ENCODE data around the gene FRMD4A.

Gene FRMD4A

DNA sequence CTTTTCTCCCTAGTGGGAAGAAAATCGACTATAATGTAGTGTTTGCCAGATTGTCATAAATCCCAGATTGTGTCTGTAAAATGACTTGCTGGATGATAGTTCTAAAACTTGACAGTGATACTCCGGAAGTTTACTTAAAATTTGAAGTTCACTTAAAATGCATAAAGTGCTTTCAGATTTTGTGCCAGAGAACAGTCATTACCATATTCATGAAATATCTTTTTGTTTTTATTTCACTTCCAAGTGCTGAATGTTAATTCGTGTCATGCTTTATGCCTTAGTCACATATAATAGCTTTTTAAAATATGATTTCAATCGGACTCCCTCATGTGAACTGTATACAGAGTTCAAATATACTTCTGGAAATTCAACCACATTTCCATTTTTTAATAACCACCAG, 713.6 kb downstream of the FRMD4A start:
- no peaks in the 10 kb centered on the region for H4K20me1 ChIP-seq (ENCODE audit: control insufficient read depth, insufficient read depth, low read depth, low read length)
- no peaks in the 10 kb centered on the region for H3K4me1 ChIP-seq (ENCODE audit: control insufficient read depth, low read length)
- peaks cover 17% of the 10 kb centered on the region for H3K36me3 ChIP-seq (ENCODE audit: control insufficient read depth, low read length)
- H3K27ac ChIP-seq (ENCODE audit: low read depth, low read length) = no peak overlapping the region
- no peaks in the 10 kb centered on the region for H3K79me2 ChIP-seq (ENCODE audit: control insufficient read depth, low read length)
- TF ChIP-seq, protein P1, sequence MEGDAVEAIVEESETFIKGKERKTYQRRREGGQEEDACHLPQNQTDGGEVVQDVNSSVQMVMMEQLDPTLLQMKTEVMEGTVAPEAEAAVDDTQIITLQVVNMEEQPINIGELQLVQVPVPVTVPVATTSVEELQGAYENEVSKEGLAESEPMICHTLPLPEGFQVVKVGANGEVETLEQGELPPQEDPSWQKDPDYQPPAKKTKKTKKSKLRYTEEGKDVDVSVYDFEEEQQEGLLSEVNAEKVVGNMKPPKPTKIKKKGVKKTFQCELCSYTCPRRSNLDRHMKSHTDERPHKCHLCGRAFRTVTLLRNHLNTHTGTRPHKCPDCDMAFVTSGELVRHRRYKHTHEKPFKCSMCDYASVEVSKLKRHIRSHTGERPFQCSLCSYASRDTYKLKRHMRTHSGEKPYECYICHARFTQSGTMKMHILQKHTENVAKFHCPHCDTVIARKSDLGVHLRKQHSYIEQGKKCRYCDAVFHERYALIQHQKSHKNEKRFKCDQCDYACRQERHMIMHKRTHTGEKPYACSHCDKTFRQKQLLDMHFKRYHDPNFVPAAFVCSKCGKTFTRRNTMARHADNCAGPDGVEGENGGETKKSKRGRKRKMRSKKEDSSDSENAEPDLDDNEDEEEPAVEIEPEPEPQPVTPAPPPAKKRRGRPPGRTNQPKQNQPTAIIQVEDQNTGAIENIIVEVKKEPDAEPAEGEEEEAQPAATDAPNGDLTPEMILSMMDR (IDR thresholded peaks at IDR 0.05; ENCODE audit: low read depth, low read length, poor library complexity, severe bottlenecking) = no peak
- TF ChIP-seq EZH2phosphoT487 (IDR thresholded peaks at IDR 0.05; ENCODE audit: borderline replicate concordance, low read length) = no peak
- H3K4me3 ChIP-seq (ENCODE audit: low read length) = no peak overlapping the region
- no peaks in the 10 kb centered on the region for H3K9me3 ChIP-seq (ENCODE audit: control insufficient read depth, insufficient read depth, low read length)
- no peaks in the 10 kb centered on the region for H3K9me2 ChIP-seq (replicated peaks; ENCODE audit: control insufficient read depth, low read length)
- H3K27me3 ChIP-seq (ENCODE audit: control insufficient read depth, low read length) = no peaks in the 10 kb centered on the region
- no peak overlapping the region for H3K4me2 ChIP-seq (ENCODE audit: low read length)
- no peaks in the 10 kb centered on the region for H3F3A ChIP-seq (ENCODE audit: control insufficient read depth, insufficient read depth)

- Histone ChIP-seq H3F3A (ENCODE audit: control insufficient read depth, insufficient read depth) (no peaks in the 10 kb centered on the region), H3K79me2 (ENCODE audit: control insufficient read depth, low read length) (no peaks in the 10 kb centered on the region), H4K20me1 (ENCODE audit: control insufficient read depth, insufficient read depth, low read depth, low read length) (no peaks in the 10 kb centered on the region), H3K4me2 (ENCODE audit: low read length) (no peak overlapping the region), H3K4me3 (ENCODE audit: low read length) (no peak overlapping the region), H3K9me3 (ENCODE audit: control insufficient read depth, insufficient read depth, low read length) (no peaks in the 10 kb centered on the region), H3K27me3 (ENCODE audit: control insufficient read depth, low read length) (no peaks in the 10 kb centered on the region), H3K36me3 (ENCODE audit: control insufficient read depth, low read length) (peaks cover 23% of the 10 kb centered on the region), H3K4me1 (ENCODE audit: control insufficient read depth, low read length) (no peaks in the 10 kb centered on the region), H3K27ac (ENCODE audit: low read depth, low read length) (no peak overlapping the region), H3K9me2 (replicated peaks; ENCODE audit: control insufficient read depth, low read length) (no peaks in the 10 kb centered on the region)
- TF ChIP-seq, protein P1 (IDR thresholded peaks at IDR 0.05; ENCODE audit: low read depth, low read length, poor library complexity, severe bottlenecking) = no peak
- no peak for TF ChIP-seq EZH2phosphoT487 (IDR thresholded peaks at IDR 0.05; ENCODE audit: borderline replicate concordance, low read length)
These were observed 714.9 kb downstream of the FRMD4A start for GRCh38 chr10:13615650-13616300.

DNA sequence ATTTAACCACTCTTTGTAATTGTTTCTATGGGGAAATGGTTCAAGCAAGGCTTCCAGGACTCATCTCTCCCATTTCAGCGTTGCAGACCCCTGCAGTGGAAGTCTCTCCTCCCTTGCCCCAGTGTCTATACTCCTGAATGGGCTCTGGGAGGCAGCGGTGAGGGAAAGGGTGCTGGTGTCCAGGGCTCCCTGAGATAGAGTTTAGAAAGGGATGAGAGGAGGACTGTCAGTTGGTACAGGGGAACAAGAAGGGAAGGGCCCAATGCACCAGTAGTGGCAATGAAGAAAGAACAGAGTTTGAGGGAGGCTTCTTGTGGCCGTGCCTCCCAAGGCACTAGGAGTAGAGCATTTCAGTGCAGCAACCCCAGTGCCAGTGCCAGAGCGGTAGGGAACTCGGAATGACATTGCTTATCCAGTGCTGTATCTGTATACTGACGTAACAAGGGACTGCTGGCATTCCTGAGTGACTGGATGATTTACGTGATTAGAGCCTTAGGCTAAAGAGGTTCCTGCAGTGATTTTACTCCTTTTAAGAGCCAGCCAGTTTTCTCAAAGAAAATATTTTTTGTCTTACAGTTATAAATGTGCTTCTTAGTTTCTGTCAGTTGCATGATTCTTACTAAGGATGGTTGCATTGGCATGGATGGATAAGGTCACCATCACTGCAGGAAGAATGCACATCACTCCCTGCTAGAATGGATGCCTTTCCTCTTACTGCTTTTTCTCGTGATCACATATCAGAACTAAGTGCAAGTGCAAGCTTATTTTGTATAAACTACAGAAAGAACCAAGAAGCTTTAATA, 716.0 kb downstream of the FRMD4A start:
- Histone ChIP-seq H3K4me1 (ENCODE audit: control insufficient read depth, low read length) (no peaks in the 10 kb centered on the region), H3F3A (ENCODE audit: control insufficient read depth, insufficient read depth) (no peaks in the 10 kb centered on the region), H3K9me2 (replicated peaks; ENCODE audit: control insufficient read depth, low read length) (no peaks in the 10 kb centered on the region), H3K27ac (ENCODE audit: low read depth, low read length) (no peak overlapping the region), H3K4me2 (ENCODE audit: low read length) (no peak overlapping the region), H4K20me1 (ENCODE audit: control insufficient read depth, insufficient read depth, low read depth, low read length) (no peaks in the 10 kb centered on the region), H3K79me2 (ENCODE audit: control insufficient read depth, low read length) (no peaks in the 10 kb centered on the region), H3K36me3 (ENCODE audit: control insufficient read depth, low read length) (peaks cover 33% of the 10 kb centered on the region), H3K9me3 (ENCODE audit: control insufficient read depth, insufficient read depth, low read length) (no peaks in the 10 kb centered on the region), H3K27me3 (ENCODE audit: control insufficient read depth, low read length) (no peaks in the 10 kb centered on the region), H3K4me3 (ENCODE audit: low read length) (no peak overlapping the region)
- no peak for TF ChIP-seq EZH2phosphoT487 (IDR thresholded peaks at IDR 0.05; ENCODE audit: borderline replicate concordance, low read length)
- TF ChIP-seq, protein P1 (IDR thresholded peaks at IDR 0.05; ENCODE audit: low read depth, low read length, poor library complexity, severe bottlenecking) = no peak
